ENCODE data around the gene MKS1. TPM values are rescaled to one million over a fixed set of nuclear protein-coding genes. Genes with fewer than 3 reads are reported as not detected.

The MKS1 gene
- total and polyA plus RNA-seq, 10 of the 15 experiments (the other 5 are each of a cell fraction or from before 2014, with no cell fraction given), result 5.7 to 21.4 (median 13.9) TPM

GRCh38 chr17:58219007-58219788 is at the start of gene MKS1 (continued):
- TF ChIP-seq, protein P1, sequence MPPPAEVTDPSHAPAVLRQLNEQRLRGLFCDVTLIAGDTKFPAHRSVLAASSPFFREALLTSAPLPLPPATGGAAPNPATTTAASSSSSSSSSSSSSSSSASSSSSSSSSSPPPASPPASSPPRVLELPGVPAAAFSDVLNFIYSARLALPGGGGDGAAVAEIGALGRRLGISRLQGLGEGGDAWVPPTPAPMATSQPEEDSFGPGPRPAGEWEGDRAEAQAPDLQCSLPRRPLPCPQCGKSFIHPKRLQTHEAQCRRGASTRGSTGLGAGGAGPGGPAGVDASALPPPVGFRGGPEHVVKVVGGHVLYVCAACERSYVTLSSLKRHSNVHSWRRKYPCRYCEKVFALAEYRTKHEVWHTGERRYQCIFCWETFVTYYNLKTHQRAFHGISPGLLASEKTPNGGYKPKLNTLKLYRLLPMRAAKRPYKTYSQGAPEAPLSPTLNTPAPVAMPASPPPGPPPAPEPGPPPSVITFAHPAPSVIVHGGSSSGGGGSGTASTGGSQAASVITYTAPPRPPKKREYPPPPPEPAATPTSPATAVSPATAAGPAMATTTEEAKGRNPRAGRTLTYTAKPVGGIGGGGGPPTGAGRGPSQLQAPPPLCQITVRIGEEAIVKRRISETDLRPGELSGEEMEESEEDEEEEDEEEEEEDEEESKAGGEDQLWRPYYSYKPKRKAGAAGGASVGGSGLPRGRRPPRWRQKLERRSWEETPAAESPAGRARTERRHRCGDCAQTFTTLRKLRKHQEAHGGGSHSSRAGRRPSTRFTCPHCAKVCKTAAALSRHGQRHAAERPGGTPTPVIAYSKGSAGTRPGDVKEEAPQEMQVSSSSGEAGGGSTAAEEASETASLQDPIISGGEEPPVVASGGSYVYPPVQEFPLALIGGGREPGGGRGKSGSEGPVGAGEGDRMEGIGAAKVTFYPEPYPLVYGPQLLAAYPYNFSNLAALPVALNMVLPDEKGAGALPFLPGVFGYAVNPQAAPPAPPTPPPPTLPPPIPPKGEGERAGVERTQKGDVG (CRISPR knock-in tag; IDR thresholded peaks at IDR 0.05), result no peak
- TF ChIP-seq CHD4 (IDR thresholded peaks at IDR 0.05) (no peak), BHLHE40 (IDR thresholded peaks at IDR 0.05; ENCODE audit: borderline replicate concordance in 1 of 2, low read depth in 2 of 2, low read length in 1 of 2) (peak; percentile 64 to 83; a peak in 3 of 4 replicates), POLR2A (IDR thresholded peaks at IDR 0.05; ENCODE audit: low read depth, low read length) (peak; percentile 94), USF2 (IDR thresholded peaks at IDR 0.05; ENCODE audit: borderline replicate concordance, low read depth, low read length) (no peak), ZBTB33 (IDR thresholded peaks at IDR 0.05) (no peak), POLR2AphosphoS5 (IDR thresholded peaks at IDR 0.05; ENCODE audit: low read length) (peak; percentile 75; the same call in 1 of the 2 replicates), YY1 (IDR thresholded peaks at IDR 0.05; ENCODE audit: low read depth, low read length) (peak; percentile 97), NBN (IDR thresholded peaks at IDR 0.05) (peak; percentile 82), ZNF622 (IDR thresholded peaks at IDR 0.05) (no peak), RAD21 (IDR thresholded peaks at IDR 0.05; ENCODE audit: insufficient read depth, low read depth, low read length) (0 out of 2 replicates have a peak, but pooled peaks have one; percentile 6)
- TF ChIP-seq, protein P2, sequence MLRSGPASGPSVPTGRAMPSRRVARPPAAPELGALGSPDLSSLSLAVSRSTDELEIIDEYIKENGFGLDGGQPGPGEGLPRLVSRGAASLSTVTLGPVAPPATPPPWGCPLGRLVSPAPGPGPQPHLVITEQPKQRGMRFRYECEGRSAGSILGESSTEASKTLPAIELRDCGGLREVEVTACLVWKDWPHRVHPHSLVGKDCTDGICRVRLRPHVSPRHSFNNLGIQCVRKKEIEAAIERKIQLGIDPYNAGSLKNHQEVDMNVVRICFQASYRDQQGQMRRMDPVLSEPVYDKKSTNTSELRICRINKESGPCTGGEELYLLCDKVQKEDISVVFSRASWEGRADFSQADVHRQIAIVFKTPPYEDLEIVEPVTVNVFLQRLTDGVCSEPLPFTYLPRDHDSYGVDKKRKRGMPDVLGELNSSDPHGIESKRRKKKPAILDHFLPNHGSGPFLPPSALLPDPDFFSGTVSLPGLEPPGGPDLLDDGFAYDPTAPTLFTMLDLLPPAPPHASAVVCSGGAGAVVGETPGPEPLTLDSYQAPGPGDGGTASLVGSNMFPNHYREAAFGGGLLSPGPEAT (IDR thresholded peaks at IDR 0.05; ENCODE audit: low read depth), result peak; percentile 93
- TF ChIP-seq, protein P3, sequence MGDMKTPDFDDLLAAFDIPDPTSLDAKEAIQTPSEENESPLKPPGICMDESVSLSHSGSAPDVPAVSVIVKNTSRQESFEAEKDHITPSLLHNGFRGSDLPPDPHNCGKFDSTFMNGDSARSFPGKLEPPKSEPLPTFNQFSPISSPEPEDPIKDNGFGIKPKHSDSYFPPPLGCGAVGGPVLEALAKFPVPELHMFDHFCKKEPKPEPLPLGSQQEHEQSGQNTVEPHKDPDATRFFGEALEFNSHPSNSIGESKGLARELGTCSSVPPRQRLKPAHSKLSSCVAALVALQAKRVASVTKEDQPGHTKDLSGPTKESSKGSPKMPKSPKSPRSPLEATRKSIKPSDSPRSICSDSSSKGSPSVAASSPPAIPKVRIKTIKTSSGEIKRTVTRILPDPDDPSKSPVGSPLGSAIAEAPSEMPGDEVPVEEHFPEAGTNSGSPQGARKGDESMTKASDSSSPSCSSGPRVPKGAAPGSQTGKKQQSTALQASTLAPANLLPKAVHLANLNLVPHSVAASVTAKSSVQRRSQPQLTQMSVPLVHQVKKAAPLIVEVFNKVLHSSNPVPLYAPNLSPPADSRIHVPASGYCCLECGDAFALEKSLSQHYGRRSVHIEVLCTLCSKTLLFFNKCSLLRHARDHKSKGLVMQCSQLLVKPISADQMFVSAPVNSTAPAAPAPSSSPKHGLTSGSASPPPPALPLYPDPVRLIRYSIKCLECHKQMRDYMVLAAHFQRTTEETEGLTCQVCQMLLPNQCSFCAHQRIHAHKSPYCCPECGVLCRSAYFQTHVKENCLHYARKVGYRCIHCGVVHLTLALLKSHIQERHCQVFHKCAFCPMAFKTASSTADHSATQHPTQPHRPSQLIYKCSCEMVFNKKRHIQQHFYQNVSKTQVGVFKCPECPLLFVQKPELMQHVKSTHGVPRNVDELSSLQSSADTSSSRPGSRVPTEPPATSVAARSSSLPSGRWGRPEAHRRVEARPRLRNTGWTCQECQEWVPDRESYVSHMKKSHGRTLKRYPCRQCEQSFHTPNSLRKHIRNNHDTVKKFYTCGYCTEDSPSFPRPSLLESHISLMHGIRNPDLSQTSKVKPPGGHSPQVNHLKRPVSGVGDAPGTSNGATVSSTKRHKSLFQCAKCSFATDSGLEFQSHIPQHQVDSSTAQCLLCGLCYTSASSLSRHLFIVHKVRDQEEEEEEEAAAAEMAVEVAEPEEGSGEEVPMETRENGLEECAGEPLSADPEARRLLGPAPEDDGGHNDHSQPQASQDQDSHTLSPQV (IDR thresholded peaks at IDR 0.05), result no peak

Measured in GM12878 (cell line).